Mucosa of descending colon (tissue), 3 donors: Measurements from ENCODE around the gene ZCWPW1. TPM values are rescaled to one million over a fixed set of nuclear protein-coding genes. Genes with fewer than 3 reads are reported as not detected.
A peak's percentile ranks its signal among the peaks of the same experiment; 100 is the strongest.

ENCODE experiments used
- ATAC-seq: fragments of 200-7000 bp; cut with Tn5 transposase; one replicate; pipeline ENCODE4 v1.9.1; 2020; ENCODE audit warnings: mild to moderate bottlenecking, moderate library complexity
- DNase-seq, 3 donors: peaks; one replicate each; pipeline ENCODE4 v3.0.0-alpha.2; 2020
- H3K36me3 ChIP-seq: fragments of 200-600 bp; one replicate; pipeline ENCODE4 v1.8.0; 2021; ENCODE audit warnings: low read depth, mild to moderate bottlenecking
- H3K4me1 ChIP-seq: fragments of 200-600 bp; one replicate; pipeline ENCODE4 v1.8.0; 2021; ENCODE audit warnings: low read depth, mild to moderate bottlenecking
- H3K4me3 ChIP-seq: fragments of 200-600 bp; one replicate; pipeline ENCODE4 v1.8.0; 2021; ENCODE audit warnings: mild to moderate bottlenecking
- H3K9me3 ChIP-seq: fragments of 200-600 bp; one replicate; pipeline ENCODE4 v1.8.0; 2021; ENCODE audit warnings: mild to moderate bottlenecking
- CTCF ChIP-seq: fragments of 200-600 bp; IDR thresholded peaks from one replicate; pipeline ENCODE4 v1.8.0; 2022; ENCODE audit warnings: antibody characterized with exemption, mild to moderate bottlenecking
- intact Hi-C, 2 donors: fragments of 100-400 bp; cut with DNase I in 1 of 2; cut with micrococcal nuclease in 1 of 2; formaldehyde crosslinking; loops; one replicate each; pipeline versions ENCODE4 v1.11.0 to v1.11.1; 2022; cut with DNase I, micrococcal nuclease
- long read RNA-seq, 2 donors: library from polyadenylated mRNA; unstranded; transcript quantifications; one replicate each; pipeline ENCODE4 v2.0.0, GENCODE V29; 2019 to 2021
- total RNA-seq, 3 donors: library from RNA; stranded (reverse); fragmentation: NEBNext Ultra II Directional in 2 of 3; extraction: Animal tissue kit (Norgen Biotek cat#: 25700) in 2 of 3; gene quantifications; one replicate each; pipeline versions ENCODE4 v1.2.1 to v1.2.4, GENCODE V29; 2021 to 2023
- donor health status: DM: no; HTN: no; CAD: no; lungs with moderate emphysema.
- donor health status: DM: no; HTN: no; CAD: no.
- donor health status: DM: no; HTN: yes; CAD: no.

Gene ZCWPW1, protein sequence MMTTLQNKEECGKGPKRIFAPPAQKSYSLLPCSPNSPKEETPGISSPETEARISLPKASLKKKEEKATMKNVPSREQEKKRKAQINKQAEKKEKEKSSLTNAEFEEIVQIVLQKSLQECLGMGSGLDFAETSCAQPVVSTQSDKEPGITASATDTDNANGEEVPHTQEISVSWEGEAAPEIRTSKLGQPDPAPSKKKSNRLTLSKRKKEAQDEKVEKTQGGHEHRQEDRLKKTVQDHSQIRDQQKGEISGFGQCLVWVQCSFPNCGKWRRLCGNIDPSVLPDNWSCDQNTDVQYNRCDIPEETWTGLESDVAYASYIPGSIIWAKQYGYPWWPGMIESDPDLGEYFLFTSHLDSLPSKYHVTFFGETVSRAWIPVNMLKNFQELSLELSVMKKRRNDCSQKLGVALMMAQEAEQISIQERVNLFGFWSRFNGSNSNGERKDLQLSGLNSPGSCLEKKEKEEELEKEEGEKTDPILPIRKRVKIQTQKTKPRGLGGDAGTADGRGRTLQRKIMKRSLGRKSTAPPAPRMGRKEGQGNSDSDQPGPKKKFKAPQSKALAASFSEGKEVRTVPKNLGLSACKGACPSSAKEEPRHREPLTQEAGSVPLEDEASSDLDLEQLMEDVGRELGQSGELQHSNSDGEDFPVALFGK
- 1 to 10 TPM; 1.8 to 6.1 (median 2.3) TPM for total RNA-seq
- long read RNA-seq, donor 1, partial matches to known transcripts = 0 of 2 reads
- long read RNA-seq, donor 1, other reads (novel, unspliced or antisense) = 1 of 2 reads
- long read RNA-seq, donor 2, partial matches to known transcripts = 0 of 1 reads
- long read RNA-seq, donor 2, other reads (novel, unspliced or antisense) = 1 of 1 reads

DNA sequence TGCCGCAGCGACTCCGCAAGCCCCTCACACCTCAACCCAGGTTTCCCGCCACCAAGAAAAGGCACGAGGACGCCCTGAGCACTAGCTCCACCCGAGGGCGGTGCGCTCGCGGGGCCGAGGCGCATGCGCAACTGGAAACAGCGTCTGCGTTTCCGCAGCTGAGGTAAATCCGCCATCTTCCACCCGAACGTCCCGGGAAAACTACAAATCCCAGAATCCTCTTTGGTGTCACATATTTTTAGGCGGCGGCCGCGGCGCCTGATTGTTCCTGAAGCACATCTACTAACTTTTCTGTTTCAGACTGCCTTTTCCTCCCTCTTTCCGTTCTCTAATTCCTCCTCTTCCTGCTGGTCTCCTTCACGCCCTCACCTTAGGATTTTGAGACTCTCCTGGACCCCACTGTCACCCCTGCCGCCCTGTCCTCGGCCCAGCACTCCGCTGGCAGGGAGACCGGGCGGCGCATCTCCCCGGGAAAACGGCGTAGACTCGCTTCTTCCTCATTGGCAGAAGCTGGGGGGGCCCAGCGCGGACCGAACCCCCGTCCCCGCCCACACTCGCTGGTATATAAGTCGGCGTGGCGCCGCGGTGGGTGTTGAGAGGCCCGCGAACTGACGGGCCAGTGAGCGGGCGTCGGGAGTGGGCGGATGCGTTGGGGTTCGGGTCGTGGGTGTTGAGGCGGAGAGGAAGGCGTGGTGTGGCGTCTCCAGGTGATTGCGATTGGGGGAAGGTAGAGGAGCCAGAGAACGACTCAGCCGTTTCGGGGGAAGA is at the start of gene ZCWPW1:
Gene ZCWPW1, minus strand, starts transcription at position 505 of the 768 bp plus-strand sequence. CDS start 8,054 bp downstream, outside the sequence.
- Histone ChIP-seq H3K9me3 (no peaks in the 10 kb centered on the region), H3K4me3 (peak within 1 kb of the TSS; percentile 75), H3K36me3 (peaks cover 7% of the 10 kb centered on the region), H3K4me1 (peaks cover 26% of the 10 kb centered on the region)
- ATAC-seq (peak; percentile 74), DNase-seq (peak; percentile 96 to 99 (median 98))
- intact Hi-C loops = loop anchor here in 1 of 2 donors (5.0 kb wide), 1 partner anchor 296 kb away; no protein-coding TSS in a partner anchor
- TF ChIP-seq CTCF = no peak

GRCh38 chr7:100477871-100478267 is 49.4 kb upstream of the ZCWPW1 start:
- H3K4me3 ChIP-seq = peak overlapping the region; percentile 67
- peaks cover 3% of the 10 kb centered on the region for H3K36me3 ChIP-seq
- no peaks in the 10 kb centered on the region for H3K9me3 ChIP-seq
- DNase-seq (peak in 2 of 3 donors; percentile 60 to 70), ATAC-seq (no peak)
- no peak for TF ChIP-seq CTCF
- intact Hi-C loops = loop anchor here (10.0 kb wide), 2 partner anchors 77 to 207 kb away; no protein-coding TSS in a partner anchor
- peaks cover 42% of the 10 kb centered on the region for H3K4me1 ChIP-seq

GRCh38 chr7:100476903-100477870 is 48.7 kb upstream of the ZCWPW1 start:
- Histone ChIP-seq H3K4me1 (peaks cover 43% of the 10 kb centered on the region), H3K9me3 (no peaks in the 10 kb centered on the region), H3K4me3 (peak overlapping the region; percentile 67), H3K36me3 (peaks cover 3% of the 10 kb centered on the region)
- ATAC-seq (peak; percentile 6), DNase-seq (peak; percentile 55 to 78 (median 75))
- no peak for TF ChIP-seq CTCF
- intact Hi-C loops = loop anchor here (10.0 kb wide), 2 partner anchors 78 to 208 kb away; no protein-coding TSS in a partner anchor

- DNase-seq = no peak
- H3K4me1 ChIP-seq = peaks cover 41% of the 10 kb centered on the region
- no peak overlapping the region for H3K4me3 ChIP-seq
- peaks cover 3% of the 10 kb centered on the region for H3K36me3 ChIP-seq
- no peaks in the 10 kb centered on the region for H3K9me3 ChIP-seq
- no peak for ATAC-seq
- intact Hi-C loops = loop anchor here (10.0 kb wide), 2 partner anchors 79 to 209 kb away; no protein-coding TSS in a partner anchor
- TF ChIP-seq CTCF = no peak
These were observed 47.7 kb upstream of the ZCWPW1 start for GRCh38 chr7:100476101-100476780.
